ENCODE data around the gene COL17A1.

Gene COL17A1

DNA sequence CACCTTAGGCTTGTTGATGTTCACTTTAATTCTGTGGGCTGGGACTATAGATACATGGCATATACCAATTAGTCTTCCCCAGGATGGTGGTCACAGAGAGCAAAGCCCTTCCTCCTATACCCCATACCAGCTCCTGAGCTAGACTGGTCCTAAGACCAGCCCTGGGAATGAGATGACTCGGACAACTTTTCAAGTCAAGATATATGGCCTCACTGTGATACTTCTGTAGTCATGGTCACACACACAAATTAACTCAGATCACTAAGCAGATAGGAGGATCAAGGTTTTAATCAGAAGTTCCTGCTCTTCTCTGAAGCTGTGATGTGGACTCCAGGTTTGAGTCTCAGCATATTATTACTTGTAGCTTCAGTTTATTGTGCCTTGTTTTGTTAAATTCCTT is 65.7 kb downstream of the COL17A1 start:
- TF ChIP-seq EZH2phosphoT487 (IDR thresholded peaks at IDR 0.05; ENCODE audit: low read depth) = no peak
- no peak for TF ChIP-seq CTCF (IDR thresholded peaks at IDR 0.05; ENCODE audit: low read depth, low read length)
- Histone ChIP-seq H4K20me1 (ENCODE audit: insufficient read depth, low read length) (no peaks in the 10 kb centered on the region), H3K9me3 (ENCODE audit: insufficient read depth, low read length) (no peaks in the 10 kb centered on the region), H3K4me3 (ENCODE audit: low read length) (no peak overlapping the region), H3K27ac (ENCODE audit: low read length) (no peak overlapping the region), H3K36me3 (replicated peaks; ENCODE audit: low read depth, low read length) (peaks cover 6% of the 10 kb centered on the region), H3K27me3 (ENCODE audit: low read depth, low read length) (no peaks in the 10 kb centered on the region), H3K9ac (ENCODE audit: low read length) (no peak overlapping the region), H3K79me2 (ENCODE audit: low read length) (no peaks in the 10 kb centered on the region), H3K4me1 (ENCODE audit: low read length) (0 out of 2 replicates have a peak, but pooled peaks cover 5% of the 10 kb centered on the region), H2AFZ (ENCODE audit: low read depth, low read length) (no peak overlapping the region), H3K4me2 (ENCODE audit: low read length) (no peak overlapping the region)

GRCh38 chr10:104018471-104018870 is 67.2 kb downstream of the COL17A1 start:
- 0 out of 2 replicates have a peak, but pooled peaks cover 5% of the 10 kb centered on the region for H3K4me1 ChIP-seq (ENCODE audit: low read length)
- no peak for TF ChIP-seq CTCF (IDR thresholded peaks at IDR 0.05; ENCODE audit: low read depth, low read length)
- TF ChIP-seq EZH2phosphoT487 (IDR thresholded peaks at IDR 0.05; ENCODE audit: low read depth) = no peak
- no peak overlapping the region for H3K4me3 ChIP-seq (ENCODE audit: low read length)
- H3K9me3 ChIP-seq (ENCODE audit: insufficient read depth, low read length) = no peaks in the 10 kb centered on the region
- no peaks in the 10 kb centered on the region for H3K79me2 ChIP-seq (ENCODE audit: low read length)
- no peak overlapping the region for H3K9ac ChIP-seq (ENCODE audit: low read length)
- H3K36me3 ChIP-seq (replicated peaks; ENCODE audit: low read depth, low read length) = peaks cover 6% of the 10 kb centered on the region
- H3K27ac ChIP-seq (ENCODE audit: low read length) = no peak overlapping the region
- no peaks in the 10 kb centered on the region for H3K27me3 ChIP-seq (ENCODE audit: low read depth, low read length)
- H4K20me1 ChIP-seq (ENCODE audit: insufficient read depth, low read length) = no peaks in the 10 kb centered on the region
- no peak overlapping the region for H3K4me2 ChIP-seq (ENCODE audit: low read length)
- H2AFZ ChIP-seq (ENCODE audit: low read depth, low read length) = no peak overlapping the region

GRCh38 chr10:104016661-104017060 is 69.0 kb downstream of the COL17A1 start:
- Histone ChIP-seq H3K4me2 (ENCODE audit: low read length) (no peak overlapping the region), H3K27me3 (ENCODE audit: low read depth, low read length) (no peaks in the 10 kb centered on the region), H3K79me2 (ENCODE audit: low read length) (no peaks in the 10 kb centered on the region), H3K4me3 (ENCODE audit: low read length) (no peak overlapping the region), H3K9me3 (ENCODE audit: insufficient read depth, low read length) (no peaks in the 10 kb centered on the region), H3K9ac (ENCODE audit: low read length) (no peak overlapping the region), H4K20me1 (ENCODE audit: insufficient read depth, low read length) (no peaks in the 10 kb centered on the region), H3K27ac (ENCODE audit: low read length) (no peak overlapping the region), H2AFZ (ENCODE audit: low read depth, low read length) (no peak overlapping the region), H3K36me3 (replicated peaks; ENCODE audit: low read depth, low read length) (peaks cover 6% of the 10 kb centered on the region), H3K4me1 (ENCODE audit: low read length) (0 out of 2 replicates have a peak, but pooled peaks cover 5% of the 10 kb centered on the region)
- TF ChIP-seq CTCF (IDR thresholded peaks at IDR 0.05; ENCODE audit: low read depth, low read length) = no peak
- TF ChIP-seq EZH2phosphoT487 (IDR thresholded peaks at IDR 0.05; ENCODE audit: low read depth) = no peak

DNA sequence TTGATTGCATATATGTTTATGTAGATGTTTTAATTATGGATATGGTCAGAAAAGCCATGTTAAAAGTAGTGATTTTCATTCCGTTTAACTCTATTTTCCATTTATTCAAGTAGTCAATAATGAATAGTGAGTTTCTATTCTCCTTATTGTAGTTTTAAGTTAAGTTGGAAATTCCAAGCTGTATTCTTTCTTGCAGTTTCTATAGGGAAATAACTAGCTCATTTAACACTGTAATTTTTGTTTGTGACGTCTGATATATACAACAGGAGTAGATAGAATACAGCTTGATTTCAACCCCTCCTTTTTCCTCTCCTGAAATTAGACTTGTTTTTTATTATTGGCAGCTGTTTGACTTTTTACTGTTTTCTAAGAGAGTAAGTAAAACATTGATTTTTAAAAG is 71.5 kb downstream of the COL17A1 start:
- TF ChIP-seq EZH2phosphoT487 (IDR thresholded peaks at IDR 0.05; ENCODE audit: low read depth) = no peak
- TF ChIP-seq CTCF (IDR thresholded peaks at IDR 0.05; ENCODE audit: low read depth, low read length) = no peak
- Histone ChIP-seq H3K4me3 (ENCODE audit: low read length) (no peak overlapping the region), H3K27ac (ENCODE audit: low read length) (no peak overlapping the region), H4K20me1 (ENCODE audit: insufficient read depth, low read length) (no peaks in the 10 kb centered on the region), H3K9ac (ENCODE audit: low read length) (no peak overlapping the region), H3K79me2 (ENCODE audit: low read length) (no peaks in the 10 kb centered on the region), H3K36me3 (replicated peaks; ENCODE audit: low read depth, low read length) (no peaks in the 10 kb centered on the region), H3K4me2 (ENCODE audit: low read length) (no peak overlapping the region), H2AFZ (ENCODE audit: low read depth, low read length) (no peak overlapping the region), H3K27me3 (ENCODE audit: low read depth, low read length) (no peaks in the 10 kb centered on the region), H3K4me1 (ENCODE audit: low read length) (0 out of 2 replicates have a peak, but pooled peaks cover 5% of the 10 kb centered on the region), H3K9me3 (ENCODE audit: insufficient read depth, low read length) (no peaks in the 10 kb centered on the region)

Measured in OCI-LY3 (cell line).